CD8-positive, alpha-beta memory T cell (primary cell): ENCODE results near the gene RALGDS. TPM values are rescaled to one million over a fixed set of nuclear protein-coding genes. Genes with fewer than 3 reads are reported as not detected.
"Not testable (repeated sequence)": the region's sequence is repeated elsewhere in the genome, so short reads cannot be mapped to it uniquely, and the experiment has no call there.

Source experiments
- CTCF ChIA-PET: fragments of 350-600 bp; sonication (Branson Sonifier 250); formaldehyde crosslinking; loops from one replicate; lab custom pipeline; 2021; ENCODE audit warnings: antibody characterized with exemption; lab: Charles Lee
- POLR2A ChIA-PET: fragments of 350-600 bp; sonication (Branson Sonifier 250); formaldehyde crosslinking; loops from one replicate; lab custom pipeline; 2021; ENCODE audit warnings: antibody characterized with exemption; lab: Charles Lee
- DNase-seq, 5 donors: peaks; one replicate each; pipeline versions ENCODE4 v3.0.0 to v3.0.0-alpha.2; 2020 to 2022; ENCODE audit warnings: mixed read lengths in 1 of 5
- H3K27ac ChIP-seq: one replicate; pipeline ENCODE4 v1.7.0; 2013; ENCODE audit warnings: low read depth, mild to moderate bottlenecking, low read length, moderate library complexity
- H3K27me3 ChIP-seq: 2 replicates; pipeline ENCODE4 v1.7.0; 2013; ENCODE audit warnings: low read length, mild to moderate bottlenecking; ENCODE audit not compliant: insufficient read depth, poor library complexity, severe bottlenecking
- H3K36me3 ChIP-seq: 2 replicates; pipeline ENCODE4 v1.7.0; 2013; ENCODE audit warnings: mild to moderate bottlenecking, low read length, moderate library complexity; ENCODE audit not compliant: insufficient read depth
- H3K4me1 ChIP-seq: 2 replicates; pipeline ENCODE4 v1.7.0; 2013; ENCODE audit warnings: mild to moderate bottlenecking, low read length, moderate library complexity; ENCODE audit not compliant: insufficient read depth
- H3K4me3 ChIP-seq: 2 replicates; pipeline ENCODE4 v1.7.0; 2013; ENCODE audit warnings: mild to moderate bottlenecking, low read length
- H3K9me3 ChIP-seq: 2 replicates; pipeline ENCODE4 v1.7.0; 2013; ENCODE audit warnings: mild to moderate bottlenecking, low read length
- H3K27ac Mint-ChIP-seq, 8 donors: one replicate each; pipeline ENCODE4 v1.8.0; 2020 to 2021; ENCODE audit warnings: mixed read lengths in 8 of 8, mild to moderate bottlenecking in 6 of 8, inconsistent platforms in 3 of 8, moderate library complexity in 3 of 8
- H3K27me3 Mint-ChIP-seq, 2 donors: one replicate each; pipeline ENCODE4 v1.8.0; 2020 to 2021; ENCODE audit warnings: mixed read lengths in 2 of 2, mild to moderate bottlenecking in 1 of 2, moderate library complexity in 1 of 2
- H3K36me3 Mint-ChIP-seq, 3 donors: one replicate each; pipeline ENCODE4 v1.8.0; 2020 to 2021; ENCODE audit warnings: mixed read lengths in 3 of 3, inconsistent platforms in 1 of 3, mild to moderate bottlenecking in 1 of 3
- H3K4me1 Mint-ChIP-seq, 3 donors: one replicate each; pipeline ENCODE4 v1.8.0; 2020 to 2021; ENCODE audit warnings: mixed read lengths in 3 of 3, inconsistent platforms in 1 of 3, mild to moderate bottlenecking in 1 of 3
- H3K4me3 Mint-ChIP-seq, 7 donors: one replicate each; pipeline ENCODE4 v1.8.0; 2020 to 2021; ENCODE audit warnings: mixed read lengths in 7 of 7, mild to moderate bottlenecking in 6 of 7, moderate library complexity in 4 of 7, inconsistent platforms in 2 of 7
- H3K9me3 Mint-ChIP-seq, 5 donors: one replicate each; pipeline ENCODE4 v1.8.0; 2020 to 2022; ENCODE audit warnings: mixed read lengths in 5 of 5, mild to moderate bottlenecking in 3 of 5, moderate library complexity in 2 of 5, inconsistent platforms in 1 of 5
- polyA plus RNA-seq: library from polyadenylated mRNA; unstranded; fragments of 300-500 nt; fragmentation: Illumina TruSeq; gene quantifications from one replicate; pipeline ENCODE4 v1.2.3, GENCODE V29; 2021
- total RNA-seq, 2 experiments: library from RNA; stranded (reverse); gene quantifications; one replicate each; pipeline ENCODE4 v1.2.3, GENCODE V29; 2021

RALGDS gene
- total RNA-seq (10 to 100 TPM; 59.1 to 67.8 TPM), polyA plus RNA-seq (78.0 TPM)

- peak within 1 kb of the TSS; percentile 53 for H3K4me3 ChIP-seq
- DNase-seq = peak; percentile 85 to 93 (median 90)
- Mint-ChIP-seq H3K9me3 (no peaks in the 10 kb centered on the region), H3K4me1 (peaks cover 59 to 95% (median 64%) of the 10 kb centered on the region in 3 donors), H3K27ac (peak within 1 kb of the TSS; percentile 95 to 100 (median 98)), H3K4me3 (peak within 1 kb of the TSS; percentile 54 to 88 (median 78)), H3K36me3 (peaks cover 0 to 24% (median 0%) of the 10 kb centered on the region in 3 donors), H3K27me3 (no peaks in the 10 kb centered on the region)
- no peaks in the 10 kb centered on the region for H3K36me3 ChIP-seq
- ChIA-PET POLR2A (interaction anchor here (1.1 to 1.6 kb wide), 2 partner anchors 12 to 23 kb away, joined by 3 to 11 read pairs; no protein-coding TSS in a partner anchor), CTCF (interaction anchor here (25.9 kb wide), 1 partner anchor 27 kb away, joined by 521 read pairs; no protein-coding TSS in a partner anchor)
- H3K9me3 ChIP-seq = no peaks in the 10 kb centered on the region
- peak within 1 kb of the TSS; percentile 75 for H3K27ac ChIP-seq
- H3K4me1 ChIP-seq = peaks cover 61% of the 10 kb centered on the region
- no peaks in the 10 kb centered on the region for H3K27me3 ChIP-seq
Measured at GRCh38 chr9:133121198-133121914, at the start of gene RALGDS. Gene RALGDS, minus strand, starts transcription at chr9:133121240. Its CDS starts 86 bp downstream, at chr9:133121154.

GRCh38 chr9:133170716-133171115 is 49.7 kb upstream of the RALGDS start:
- Mint-ChIP-seq H3K4me3 (no peak overlapping the region), H3K27ac (no peak overlapping the region), H3K4me1 (no peaks in the 10 kb centered on the region), H3K27me3 (peaks cover 0 to 13% of the 10 kb centered on the region in 2 donors), H3K9me3 (no peaks in the 10 kb centered on the region), H3K36me3 (no peaks in the 10 kb centered on the region)
- Histone ChIP-seq H3K4me3 (no peak overlapping the region), H3K36me3 (no peaks in the 10 kb centered on the region), H3K9me3 (no peaks in the 10 kb centered on the region), H3K4me1 (no peaks in the 10 kb centered on the region), H3K27ac (no peak overlapping the region), H3K27me3 (no peaks in the 10 kb centered on the region)
- ChIA-PET POLR2A (no interaction called here), CTCF (interaction anchor here (1.0 kb wide), 1 partner anchor 10 kb away, joined by 3 read pairs; no protein-coding TSS in a partner anchor)
- no peak for DNase-seq

GRCh38 chr9:133169687-133170086 is 48.6 kb upstream of the RALGDS start:
- H3K36me3 ChIP-seq = not testable (repeated sequence)

GRCh38 chr9:133169102-133169501 is 48.1 kb upstream of the RALGDS start:
- no peak overlapping the region for H3K4me3 ChIP-seq
- H3K27me3 Mint-ChIP-seq = peaks cover 0 to 6% of the 10 kb centered on the region in 2 donors
- ChIA-PET CTCF (no interaction called here), POLR2A (interaction anchor here (0.7 kb wide), 1 partner anchor 10 kb away, joined by 3 read pairs; no protein-coding TSS in a partner anchor)
- H3K27ac ChIP-seq = no peak overlapping the region
- no peaks in the 10 kb centered on the region for H3K9me3 ChIP-seq
- H3K36me3 Mint-ChIP-seq = no peaks in the 10 kb centered on the region
- H3K9me3 Mint-ChIP-seq = no peaks in the 10 kb centered on the region
- H3K27ac Mint-ChIP-seq = no peak overlapping the region
- H3K4me1 ChIP-seq = no peaks in the 10 kb centered on the region
- no peak for DNase-seq
- no peaks in the 10 kb centered on the region for H3K27me3 ChIP-seq
- no peak overlapping the region for H3K4me3 Mint-ChIP-seq
- peaks cover 0 to 1% (median 0%) of the 10 kb centered on the region in 3 donors for H3K4me1 Mint-ChIP-seq
- H3K36me3 ChIP-seq = no peaks in the 10 kb centered on the region

More at GRCh38 chr9:133169687-133170086, 48.6 kb upstream of the RALGDS start:
- POLR2A ChIA-PET, CTCF ChIA-PET, H3K9me3 Mint-ChIP-seq, H3K27ac Mint-ChIP-seq, H3K36me3 Mint-ChIP-seq, H3K27me3 ChIP-seq, H3K4me1 Mint-ChIP-seq, H3K4me3 ChIP-seq, DNase-seq, H3K9me3 ChIP-seq, H3K4me1 ChIP-seq, H3K27me3 Mint-ChIP-seq, H3K27ac ChIP-seq, H3K4me3 Mint-ChIP-seq: not testable (repeated sequence)

DNA sequence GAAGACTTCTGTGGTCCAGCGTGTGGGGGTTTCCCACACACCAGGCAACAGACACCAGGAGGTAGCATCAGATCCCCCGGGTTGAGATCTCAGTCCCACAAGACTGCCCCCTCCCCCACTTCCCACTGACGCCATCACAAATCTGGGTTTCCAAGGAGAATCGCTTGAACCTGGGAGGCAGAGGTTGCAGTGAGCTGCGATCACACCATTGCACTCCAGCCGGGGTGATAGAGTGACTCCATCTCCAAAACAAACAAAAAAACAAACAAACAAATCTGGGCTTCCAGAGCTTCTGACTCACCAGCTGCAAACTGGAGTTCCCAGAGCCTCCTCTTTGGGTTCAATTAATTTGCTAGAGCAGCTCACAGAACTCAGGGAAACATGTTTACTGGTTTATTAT is 47.4 kb upstream of the RALGDS start:
- H3K27me3 ChIP-seq = no peaks in the 10 kb centered on the region
- CTCF ChIA-PET = interaction anchor here (1.2 to 1.7 kb wide), 3 partner anchors 12 to 25 kb away, joined by 4 to 5 read pairs (median 4); no protein-coding TSS in a partner anchor
- no peak overlapping the region for H3K4me3 Mint-ChIP-seq
- H3K9me3 ChIP-seq = no peaks in the 10 kb centered on the region
- H3K9me3 Mint-ChIP-seq = peaks cover 0 to 2% (median 0%) of the 10 kb centered on the region in 5 donors
- no peaks in the 10 kb centered on the region for H3K36me3 Mint-ChIP-seq
- DNase-seq = no peak
- H3K4me3 ChIP-seq = no peak overlapping the region
- POLR2A ChIA-PET = interaction anchor here (0.7 kb wide), 1 partner anchor 10 kb away, joined by 3 read pairs; no protein-coding TSS in a partner anchor
- no peaks in the 10 kb centered on the region for H3K36me3 ChIP-seq
- H3K27ac ChIP-seq = no peak overlapping the region
- H3K27me3 Mint-ChIP-seq = peaks cover 0 to 6% of the 10 kb centered on the region in 2 donors
- H3K27ac Mint-ChIP-seq = no peak overlapping the region
- H3K4me1 Mint-ChIP-seq = peaks cover 0 to 7% (median 0%) of the 10 kb centered on the region in 3 donors
- no peaks in the 10 kb centered on the region for H3K4me1 ChIP-seq

DNA sequence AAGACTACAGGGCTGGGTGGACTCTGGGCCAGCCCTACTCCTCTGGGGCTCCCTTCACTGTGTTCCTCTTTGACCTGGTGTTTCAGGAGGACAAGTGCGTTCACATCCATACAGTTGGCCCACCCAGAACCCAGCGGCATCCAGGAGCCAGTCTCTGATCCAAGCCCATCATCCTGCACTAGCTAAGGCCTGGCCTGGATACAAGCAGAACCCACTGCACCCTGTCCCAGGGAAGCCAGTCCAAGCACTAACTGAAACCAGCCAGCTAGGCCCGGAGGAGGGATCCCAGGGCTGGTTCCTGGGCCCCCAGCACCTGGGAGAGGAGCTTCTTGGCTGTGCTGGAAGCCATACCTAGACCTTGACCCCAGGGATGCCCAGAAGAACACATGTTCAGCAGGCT is 46.7 kb upstream of the RALGDS start:
- Mint-ChIP-seq H3K36me3 (no peaks in the 10 kb centered on the region), H3K4me3 (no peak overlapping the region), H3K27ac (no peak overlapping the region), H3K27me3 (peaks cover 0 to 6% of the 10 kb centered on the region in 2 donors), H3K9me3 (peaks cover 0 to 2% (median 0%) of the 10 kb centered on the region in 5 donors), H3K4me1 (peaks cover 0 to 7% (median 0%) of the 10 kb centered on the region in 3 donors)
- POLR2A ChIA-PET = no interaction called here
- Histone ChIP-seq H3K27ac (no peak overlapping the region), H3K27me3 (no peaks in the 10 kb centered on the region), H3K4me1 (no peaks in the 10 kb centered on the region), H3K9me3 (no peaks in the 10 kb centered on the region), H3K4me3 (no peak overlapping the region), H3K36me3 (no peaks in the 10 kb centered on the region)
- CTCF ChIA-PET = interaction anchor here (1.2 to 1.7 kb wide), 4 partner anchors 10 to 24 kb away, joined by 3 to 5 read pairs (median 4); no protein-coding TSS in a partner anchor
- no peak for DNase-seq

DNA sequence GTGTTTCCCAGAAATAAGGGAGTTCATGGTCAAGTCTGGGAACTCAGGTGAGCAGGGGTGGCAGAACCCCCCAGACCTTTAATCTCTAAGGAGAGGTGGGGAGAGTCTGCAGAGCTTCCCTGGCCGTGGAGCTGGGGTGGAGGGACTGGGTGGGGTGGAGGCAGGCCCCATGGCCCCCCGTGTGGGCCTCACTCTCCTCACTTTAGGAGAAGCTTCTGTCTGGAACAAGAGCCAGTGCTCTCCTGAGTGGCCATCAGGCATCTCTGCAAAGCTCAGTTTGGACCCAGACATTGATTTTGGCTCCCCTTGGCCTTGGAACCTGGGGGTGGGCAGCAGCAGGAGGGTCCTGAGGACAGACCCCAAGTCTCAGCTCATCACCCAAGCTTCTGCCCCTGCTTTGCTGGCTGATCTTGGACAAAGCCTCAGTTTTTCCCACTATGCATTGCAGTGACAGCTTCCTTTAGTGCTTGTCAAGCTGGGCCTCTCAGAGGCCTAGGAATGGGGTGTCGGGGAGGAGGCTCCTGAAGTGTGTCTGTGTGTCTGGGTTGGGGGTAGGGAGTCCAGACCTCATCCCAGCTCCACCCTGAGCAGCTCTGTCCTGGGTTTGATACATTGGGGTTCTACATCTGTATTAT is 46.2 kb upstream of the RALGDS start:
- Mint-ChIP-seq H3K9me3 (peaks cover 0 to 2% (median 0%) of the 10 kb centered on the region in 5 donors), H3K27ac (no peak overlapping the region), H3K4me3 (no peak overlapping the region), H3K27me3 (peaks cover 0 to 4% of the 10 kb centered on the region in 2 donors), H3K36me3 (no peaks in the 10 kb centered on the region), H3K4me1 (peaks cover 0 to 7% (median 0%) of the 10 kb centered on the region in 3 donors)
- H3K27me3 ChIP-seq = no peaks in the 10 kb centered on the region
- ChIA-PET CTCF (interaction anchor here (1.2 to 1.7 kb wide), 4 partner anchors 9 to 23 kb away, joined by 3 to 5 read pairs (median 4); no protein-coding TSS in a partner anchor), POLR2A (no interaction called here)
- no peak overlapping the region for H3K4me3 ChIP-seq
- no peaks in the 10 kb centered on the region for H3K4me1 ChIP-seq
- no peak for DNase-seq
- no peaks in the 10 kb centered on the region for H3K9me3 ChIP-seq
- no peak overlapping the region for H3K27ac ChIP-seq
- no peaks in the 10 kb centered on the region for H3K36me3 ChIP-seq
